Measurements from ENCODE around the gene KRT7.
"Not testable (repeated sequence)": the region's sequence is repeated elsewhere in the genome, so short reads cannot be mapped to it uniquely, and the experiment has no call there.

Gene KRT7

GRCh38 chr12:52233462-52234207 lies 592 bp downstream of the KRT7 start:
- Histone ChIP-seq H3K9ac (ENCODE audit: low read length in 2 of 2) (no peak overlapping the region), H3K27me3 (ENCODE audit: control insufficient read depth in 1 of 2, insufficient read depth in 2 of 2, low read length in 2 of 2) (peaks cover 29 to 40% of the 10 kb centered on the region in 2 donors), H3K9me3 (ENCODE audit: control insufficient read depth in 2 of 2, low read length in 2 of 2) (no peaks in the 10 kb centered on the region), H3K4me1 (ENCODE audit: control insufficient read depth, insufficient read depth, low read length) (peaks cover 7% of the 10 kb centered on the region), H3K36me3 (ENCODE audit: control insufficient read depth in 2 of 2, insufficient read depth in 2 of 2, low read length in 2 of 2) (no peaks in the 10 kb centered on the region), H3K27ac (ENCODE audit: low read length) (no peak overlapping the region), H3K4me3 (ENCODE audit: low read length in 2 of 2) (no peak overlapping the region)

GRCh38 chr12:52234223-52234810 lies 1.3 kb downstream of the KRT7 start:
- Histone ChIP-seq H3K9ac (ENCODE audit: low read length in 2 of 2) (no peak overlapping the region), H3K27me3 (ENCODE audit: control insufficient read depth in 1 of 2, insufficient read depth in 2 of 2, low read length in 2 of 2) (peaks cover 26 to 38% of the 10 kb centered on the region in 2 donors), H3K4me3 (ENCODE audit: low read length in 2 of 2) (no peak overlapping the region), H3K36me3 (ENCODE audit: control insufficient read depth in 2 of 2, insufficient read depth in 2 of 2, low read length in 2 of 2) (no peaks in the 10 kb centered on the region), H3K27ac (ENCODE audit: low read length) (no peak overlapping the region), H3K4me1 (ENCODE audit: control insufficient read depth, insufficient read depth, low read length) (peaks cover 7% of the 10 kb centered on the region), H3K9me3 (ENCODE audit: control insufficient read depth in 2 of 2, low read length in 2 of 2) (no peaks in the 10 kb centered on the region)

GRCh38 chr12:52235001-52235764 lies 2.1 kb downstream of the KRT7 start:
- Histone ChIP-seq H3K36me3 (ENCODE audit: control insufficient read depth in 2 of 2, insufficient read depth in 2 of 2, low read length in 2 of 2) (no peaks in the 10 kb centered on the region), H3K4me1 (ENCODE audit: control insufficient read depth, insufficient read depth, low read length) (peaks cover 7% of the 10 kb centered on the region), H3K9ac (ENCODE audit: low read length in 2 of 2) (no peak overlapping the region), H3K4me3 (ENCODE audit: low read length in 2 of 2) (no peak overlapping the region), H3K27ac (ENCODE audit: low read length) (no peak overlapping the region), H3K9me3 (ENCODE audit: control insufficient read depth in 2 of 2, low read length in 2 of 2) (no peaks in the 10 kb centered on the region), H3K27me3 (ENCODE audit: control insufficient read depth in 1 of 2, insufficient read depth in 2 of 2, low read length in 2 of 2) (peaks cover 22 to 32% of the 10 kb centered on the region in 2 donors)

- no peak overlapping the region for H3K27ac ChIP-seq (ENCODE audit: low read length)
- no peak overlapping the region for H3K9ac ChIP-seq (ENCODE audit: low read length in 2 of 2)
- H3K4me1 ChIP-seq (ENCODE audit: control insufficient read depth, insufficient read depth, low read length) = peaks cover 3% of the 10 kb centered on the region
- peaks cover 20 to 29% of the 10 kb centered on the region in 2 donors for H3K27me3 ChIP-seq (ENCODE audit: control insufficient read depth in 1 of 2, insufficient read depth in 2 of 2, low read length in 2 of 2)
- no peak overlapping the region for H3K4me3 ChIP-seq (ENCODE audit: low read length in 2 of 2)
- no peaks in the 10 kb centered on the region for H3K9me3 ChIP-seq (ENCODE audit: control insufficient read depth in 2 of 2, low read length in 2 of 2)
- no peaks in the 10 kb centered on the region for H3K36me3 ChIP-seq (ENCODE audit: control insufficient read depth in 2 of 2, insufficient read depth in 2 of 2, low read length in 2 of 2)
These were observed 2.8 kb downstream of the KRT7 start for GRCh38 chr12:52235822-52236361.

DNA sequence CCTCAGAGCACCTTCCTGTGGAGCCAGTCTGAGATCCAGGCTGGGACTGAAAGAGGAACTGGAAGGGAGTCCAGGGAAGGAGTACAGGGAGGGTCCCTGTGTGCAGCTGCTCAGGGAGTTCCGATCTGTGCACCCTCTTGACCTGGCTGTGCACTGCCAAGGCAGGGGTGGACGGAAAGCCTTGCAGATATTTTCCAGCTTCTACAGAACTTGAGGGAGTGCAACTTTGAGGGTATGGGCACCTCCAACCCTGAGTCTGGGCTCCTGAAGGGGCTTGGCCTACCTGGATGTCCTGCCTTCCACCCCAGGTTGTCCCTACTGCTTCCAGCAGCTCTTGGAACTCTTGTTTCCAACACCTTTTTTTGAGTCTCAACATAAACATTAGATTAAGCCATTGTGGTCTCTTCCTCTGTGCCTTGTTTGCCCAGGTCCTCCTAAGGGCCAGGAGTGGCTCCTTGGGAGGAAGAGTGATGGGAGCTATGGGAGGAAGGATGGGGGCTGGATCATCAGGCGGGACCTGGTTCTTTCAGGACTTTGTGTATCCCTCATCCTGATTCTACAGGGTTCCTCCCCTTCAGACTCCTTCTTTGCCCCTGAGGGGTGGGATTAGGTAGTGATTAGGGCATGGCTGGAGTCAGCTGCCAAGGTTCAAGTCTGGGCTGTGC lies 3.5 kb downstream of the KRT7 start:
- H3K9me3 ChIP-seq (ENCODE audit: control insufficient read depth in 2 of 2, low read length in 2 of 2) = no peaks in the 10 kb centered on the region
- no peak overlapping the region for H3K27ac ChIP-seq (ENCODE audit: low read length)
- peaks cover 19 to 24% of the 10 kb centered on the region in 2 donors for H3K27me3 ChIP-seq (ENCODE audit: control insufficient read depth in 1 of 2, insufficient read depth in 2 of 2, low read length in 2 of 2)
- H3K9ac ChIP-seq (ENCODE audit: low read length in 2 of 2) = no peak overlapping the region
- H3K4me3 ChIP-seq (ENCODE audit: low read length in 2 of 2) = no peak overlapping the region
- peaks cover 3% of the 10 kb centered on the region for H3K4me1 ChIP-seq (ENCODE audit: control insufficient read depth, insufficient read depth, low read length)
- no peaks in the 10 kb centered on the region for H3K36me3 ChIP-seq (ENCODE audit: control insufficient read depth in 2 of 2, insufficient read depth in 2 of 2, low read length in 2 of 2)

DNA sequence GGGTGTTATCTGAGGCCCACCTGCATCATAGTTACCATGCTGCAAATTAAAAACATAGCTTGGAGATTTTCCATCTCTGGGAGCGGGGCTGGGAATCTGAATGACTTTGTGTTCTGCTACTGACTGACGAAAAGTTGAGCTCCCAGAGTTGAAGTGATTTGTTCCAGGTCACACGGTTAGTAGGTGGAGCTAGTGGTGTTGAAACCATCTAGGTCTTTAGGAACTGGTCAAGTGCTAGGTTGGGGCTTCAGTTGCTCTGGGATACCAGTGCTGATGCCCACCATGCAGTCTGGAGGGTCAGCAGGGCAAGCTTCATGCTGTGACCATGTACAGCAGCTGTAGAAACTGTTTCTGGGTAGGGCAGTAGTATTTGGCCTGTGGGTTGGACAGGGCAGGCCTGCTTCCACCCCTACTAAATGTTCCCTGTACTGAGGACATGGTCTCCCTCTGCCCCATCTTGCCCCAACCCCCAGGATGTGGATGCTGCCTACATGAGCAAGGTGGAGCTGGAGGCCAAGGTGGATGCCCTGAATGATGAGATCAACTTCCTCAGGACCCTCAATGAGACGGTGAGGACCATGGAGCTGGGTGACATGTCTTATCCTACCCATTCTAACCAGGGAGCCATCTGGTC lies 5.3 kb downstream of the KRT7 start:
- Histone ChIP-seq H3K9ac (ENCODE audit: low read length in 2 of 2) (no peak overlapping the region), H3K4me3 (ENCODE audit: low read length in 2 of 2) (no peak overlapping the region), H3K27ac (ENCODE audit: low read length) (no peak overlapping the region), H3K4me1 (ENCODE audit: control insufficient read depth, insufficient read depth, low read length) (peaks cover 3% of the 10 kb centered on the region), H3K27me3 (ENCODE audit: control insufficient read depth in 1 of 2, insufficient read depth in 2 of 2, low read length in 2 of 2) (peaks cover 5% of the 10 kb centered on the region in 2 donors), H3K9me3 (ENCODE audit: control insufficient read depth in 2 of 2, low read length in 2 of 2) (no peaks in the 10 kb centered on the region), H3K36me3 (ENCODE audit: control insufficient read depth in 2 of 2, insufficient read depth in 2 of 2, low read length in 2 of 2) (no peaks in the 10 kb centered on the region)

DNA sequence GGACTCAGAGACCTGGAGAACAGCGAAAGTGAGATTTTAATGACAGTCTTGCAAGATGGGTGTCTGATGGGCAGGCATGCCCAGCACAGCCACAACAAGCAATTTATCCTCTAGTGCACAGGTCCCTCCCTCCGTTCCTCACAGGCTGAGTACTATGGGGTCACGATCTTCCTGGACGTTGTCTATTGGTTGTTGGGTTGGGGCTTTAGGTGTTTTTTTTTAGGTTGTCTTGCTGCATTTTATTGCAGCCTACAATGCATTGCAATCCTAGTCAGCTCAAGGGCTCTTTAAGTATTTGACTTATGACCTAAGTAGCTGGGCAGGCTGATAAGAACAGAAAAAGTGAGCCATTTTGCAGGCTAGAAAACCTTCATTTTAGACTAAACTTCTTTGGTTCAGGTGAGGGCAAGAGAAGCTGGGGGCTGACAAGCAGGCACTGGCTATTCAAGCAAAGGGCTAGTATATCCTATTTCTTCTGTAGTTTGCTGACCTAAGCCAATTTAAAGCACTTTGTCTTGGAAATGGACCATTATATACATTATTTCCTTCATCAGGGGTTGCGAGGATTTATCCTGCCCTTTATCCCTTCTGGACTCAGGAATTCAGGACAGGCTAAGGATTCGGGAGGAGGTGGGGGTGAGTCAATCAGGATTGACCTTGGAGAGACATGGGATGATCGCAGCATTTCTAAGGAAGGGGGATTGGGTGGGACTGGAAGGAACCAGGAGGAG lies 6.0 kb downstream of the KRT7 start:
- no peaks in the 10 kb centered on the region for H3K9me3 ChIP-seq (ENCODE audit: control insufficient read depth in 2 of 2, low read length in 2 of 2)
- no peaks in the 10 kb centered on the region for H3K36me3 ChIP-seq (ENCODE audit: control insufficient read depth in 2 of 2, insufficient read depth in 2 of 2, low read length in 2 of 2)
- no peak overlapping the region for H3K4me3 ChIP-seq (ENCODE audit: low read length in 2 of 2)
- no peak overlapping the region for H3K27ac ChIP-seq (ENCODE audit: low read length)
- no peak overlapping the region for H3K9ac ChIP-seq (ENCODE audit: low read length in 2 of 2)
- H3K27me3 ChIP-seq (ENCODE audit: control insufficient read depth in 1 of 2, insufficient read depth in 2 of 2, low read length in 2 of 2) = peaks cover 0 to 2% of the 10 kb centered on the region in 2 donors
- H3K4me1 ChIP-seq (ENCODE audit: control insufficient read depth, insufficient read depth, low read length) = peaks cover 11% of the 10 kb centered on the region

GRCh38 chr12:52239767-52240166 lies 6.7 kb downstream of the KRT7 start:
- H3K4me1 ChIP-seq (ENCODE audit: control insufficient read depth, insufficient read depth, low read length) = peaks cover 18% of the 10 kb centered on the region

GRCh38 chr12:52240247-52240646 lies 7.2 kb downstream of the KRT7 start:
- not testable (repeated sequence) for H3K9me3 ChIP-seq (ENCODE audit: control insufficient read depth in 2 of 2, low read length in 2 of 2); H3K9ac ChIP-seq (ENCODE audit: low read length in 2 of 2); H3K27ac ChIP-seq (ENCODE audit: low read length); H3K27me3 ChIP-seq (ENCODE audit: control insufficient read depth in 1 of 2, insufficient read depth in 2 of 2, low read length in 2 of 2); H3K36me3 ChIP-seq (ENCODE audit: control insufficient read depth in 2 of 2, insufficient read depth in 2 of 2, low read length in 2 of 2); H3K4me3 ChIP-seq (ENCODE audit: low read length in 2 of 2)
- peaks cover 18% of the 10 kb centered on the region for H3K4me1 ChIP-seq (ENCODE audit: control insufficient read depth, insufficient read depth, low read length)

More at GRCh38 chr12:52239767-52240166, 6.7 kb downstream of the KRT7 start:
- Histone ChIP-seq H3K36me3 (ENCODE audit: control insufficient read depth in 2 of 2, insufficient read depth in 2 of 2, low read length in 2 of 2) (no peaks in the 10 kb centered on the region), H3K27me3 (ENCODE audit: control insufficient read depth in 1 of 2, insufficient read depth in 2 of 2, low read length in 2 of 2) (peaks cover 0 to 2% of the 10 kb centered on the region in 2 donors), H3K27ac (ENCODE audit: low read length) (no peak overlapping the region), H3K9me3 (ENCODE audit: control insufficient read depth in 2 of 2, low read length in 2 of 2) (no peaks in the 10 kb centered on the region), H3K4me3 (ENCODE audit: low read length in 2 of 2) (no peak overlapping the region), H3K9ac (ENCODE audit: low read length in 2 of 2) (no peak overlapping the region)

Data from stomach smooth muscle (tissue), 2 donors.